ENCODE measurements around the gene PLK3.

DNA sequence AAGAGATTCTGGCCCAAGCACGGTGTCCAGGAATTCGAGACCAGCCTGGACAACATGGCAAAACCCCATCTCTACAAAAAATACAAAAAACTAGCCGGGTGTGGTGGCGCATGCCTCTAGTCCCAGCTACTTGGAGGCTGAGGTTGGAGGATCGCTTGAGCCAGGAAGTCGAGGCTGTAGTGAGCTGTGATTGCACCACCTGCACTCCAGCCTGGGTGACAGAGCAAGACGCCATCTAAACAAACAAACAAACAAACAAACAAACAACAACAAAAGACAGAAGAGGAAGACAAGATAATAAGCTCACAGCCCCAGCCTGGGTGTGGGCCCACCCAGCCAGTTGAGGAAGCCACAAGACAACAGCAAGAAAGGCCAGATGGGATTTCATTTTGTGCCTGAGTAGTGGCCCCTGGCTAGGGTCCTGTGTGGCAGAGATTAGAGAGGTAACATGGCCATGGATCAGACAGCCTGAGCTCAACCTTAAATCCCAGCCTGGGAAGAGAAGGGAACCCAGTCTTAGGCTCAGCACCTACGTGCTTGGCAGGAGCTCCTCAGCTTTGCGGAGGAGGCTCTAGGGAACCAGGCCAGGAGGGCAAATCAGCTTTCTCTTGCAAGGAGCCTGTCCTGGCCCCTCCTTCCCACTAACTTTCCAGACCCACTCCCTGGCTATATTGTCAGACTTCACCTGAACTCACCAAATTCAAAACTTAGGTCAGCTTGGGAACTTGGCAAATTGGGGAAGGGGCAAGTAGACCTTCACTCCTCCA lies 7.3 kb upstream of the PLK3 start:
- TF ChIP-seq, protein P1, sequence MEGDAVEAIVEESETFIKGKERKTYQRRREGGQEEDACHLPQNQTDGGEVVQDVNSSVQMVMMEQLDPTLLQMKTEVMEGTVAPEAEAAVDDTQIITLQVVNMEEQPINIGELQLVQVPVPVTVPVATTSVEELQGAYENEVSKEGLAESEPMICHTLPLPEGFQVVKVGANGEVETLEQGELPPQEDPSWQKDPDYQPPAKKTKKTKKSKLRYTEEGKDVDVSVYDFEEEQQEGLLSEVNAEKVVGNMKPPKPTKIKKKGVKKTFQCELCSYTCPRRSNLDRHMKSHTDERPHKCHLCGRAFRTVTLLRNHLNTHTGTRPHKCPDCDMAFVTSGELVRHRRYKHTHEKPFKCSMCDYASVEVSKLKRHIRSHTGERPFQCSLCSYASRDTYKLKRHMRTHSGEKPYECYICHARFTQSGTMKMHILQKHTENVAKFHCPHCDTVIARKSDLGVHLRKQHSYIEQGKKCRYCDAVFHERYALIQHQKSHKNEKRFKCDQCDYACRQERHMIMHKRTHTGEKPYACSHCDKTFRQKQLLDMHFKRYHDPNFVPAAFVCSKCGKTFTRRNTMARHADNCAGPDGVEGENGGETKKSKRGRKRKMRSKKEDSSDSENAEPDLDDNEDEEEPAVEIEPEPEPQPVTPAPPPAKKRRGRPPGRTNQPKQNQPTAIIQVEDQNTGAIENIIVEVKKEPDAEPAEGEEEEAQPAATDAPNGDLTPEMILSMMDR (conservative IDR thresholded peaks at IDR 0.05) = no peak
- TF ChIP-seq EZH2 (IDR thresholded peaks at IDR 0.05; ENCODE audit: low read depth) = no peak

Data from PC-9 (cell line).